NCI-H226 (cell line): ENCODE measurements around the gene OLIG2.

Experiments
- DNase-seq: peaks from one replicate; pipeline ENCODE4 v3.0.0-alpha.2; 2015

Gene OLIG2

DNA sequence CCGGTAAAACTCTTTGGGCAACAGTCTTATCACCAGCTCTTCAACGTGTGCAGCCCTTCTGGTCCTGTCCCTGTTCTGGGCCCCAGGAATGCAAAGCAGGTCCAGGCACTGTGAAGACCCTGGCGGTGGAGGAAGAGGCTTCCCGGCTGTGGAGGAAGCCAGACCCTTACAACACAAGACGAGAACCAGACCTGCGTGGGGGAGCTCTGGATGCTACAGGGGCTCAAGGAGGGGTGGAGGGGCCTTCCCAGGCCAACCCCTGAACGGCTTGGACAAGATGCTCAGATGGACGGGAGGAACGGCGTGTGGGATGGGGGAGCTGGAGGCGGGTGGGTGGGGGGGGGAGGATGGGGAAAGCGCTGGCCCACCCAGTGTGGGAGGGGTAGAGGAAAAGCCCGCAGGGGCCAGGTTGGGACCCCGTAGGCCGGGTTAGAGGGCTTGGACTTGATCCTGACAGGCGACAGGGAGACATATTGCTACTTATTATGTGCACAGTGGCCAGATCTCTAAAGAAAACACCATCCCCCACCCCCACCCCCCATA is 5.1 kb upstream of the OLIG2 start:
- DNase-seq = no peak

DNA sequence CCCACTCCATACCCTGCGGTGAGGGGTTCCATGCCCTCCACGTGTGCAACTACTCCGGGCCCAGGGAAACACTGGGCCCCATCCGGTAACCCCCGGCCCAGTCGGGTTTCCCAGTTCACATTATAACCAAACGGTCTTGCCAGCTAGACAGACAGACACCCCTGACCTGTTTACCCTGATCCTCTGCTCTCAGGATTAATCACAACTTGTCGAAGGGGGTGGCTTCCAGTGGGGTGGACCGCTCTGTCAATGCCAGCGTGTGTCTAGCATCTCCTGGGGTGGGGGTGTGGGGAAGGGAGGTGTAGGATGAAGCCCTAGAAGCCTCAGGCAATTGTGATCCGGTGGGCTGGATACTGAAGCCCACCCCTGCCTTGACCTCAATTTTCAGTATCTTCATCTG is 4.6 kb upstream of the OLIG2 start:
- DNase-seq = no peak

DNA sequence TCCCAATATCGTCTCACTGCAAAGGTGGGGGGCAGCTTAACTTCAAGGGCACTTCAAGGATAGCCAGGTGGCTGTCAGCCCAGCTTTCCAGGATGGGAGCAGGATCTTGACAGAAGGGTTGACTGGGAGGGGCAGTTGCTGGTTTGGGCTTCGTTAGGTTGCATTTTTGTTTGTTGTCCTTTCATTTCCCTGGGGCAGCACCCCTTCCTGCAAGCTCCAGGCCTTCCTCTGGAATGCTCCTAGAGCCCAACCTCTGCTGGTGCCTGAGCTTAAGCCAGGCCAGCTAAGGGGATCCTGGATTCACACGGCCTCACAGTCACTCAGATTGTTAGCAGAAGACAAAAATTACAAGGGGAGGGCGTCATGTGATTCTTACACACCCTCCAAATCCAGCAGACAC is 4.1 kb upstream of the OLIG2 start:
- DNase-seq = no peak

DNA sequence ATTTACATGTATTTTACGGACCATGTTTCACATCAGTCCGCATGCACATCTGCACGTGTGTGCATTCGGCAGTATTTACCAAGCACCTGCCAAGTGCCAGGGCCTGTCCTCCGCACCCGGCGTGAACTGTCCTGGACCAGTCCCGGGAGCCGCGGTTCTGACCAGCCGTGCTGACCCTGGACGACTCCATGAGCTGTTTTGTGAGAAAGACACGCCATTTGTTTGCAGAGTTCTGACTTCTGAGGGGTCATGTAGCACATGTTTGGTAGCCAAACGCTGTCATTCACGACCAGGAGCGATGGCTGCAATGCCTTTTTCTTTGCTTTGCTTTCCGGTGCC is 3.3 kb upstream of the OLIG2 start:
- no peak for DNase-seq

DNA sequence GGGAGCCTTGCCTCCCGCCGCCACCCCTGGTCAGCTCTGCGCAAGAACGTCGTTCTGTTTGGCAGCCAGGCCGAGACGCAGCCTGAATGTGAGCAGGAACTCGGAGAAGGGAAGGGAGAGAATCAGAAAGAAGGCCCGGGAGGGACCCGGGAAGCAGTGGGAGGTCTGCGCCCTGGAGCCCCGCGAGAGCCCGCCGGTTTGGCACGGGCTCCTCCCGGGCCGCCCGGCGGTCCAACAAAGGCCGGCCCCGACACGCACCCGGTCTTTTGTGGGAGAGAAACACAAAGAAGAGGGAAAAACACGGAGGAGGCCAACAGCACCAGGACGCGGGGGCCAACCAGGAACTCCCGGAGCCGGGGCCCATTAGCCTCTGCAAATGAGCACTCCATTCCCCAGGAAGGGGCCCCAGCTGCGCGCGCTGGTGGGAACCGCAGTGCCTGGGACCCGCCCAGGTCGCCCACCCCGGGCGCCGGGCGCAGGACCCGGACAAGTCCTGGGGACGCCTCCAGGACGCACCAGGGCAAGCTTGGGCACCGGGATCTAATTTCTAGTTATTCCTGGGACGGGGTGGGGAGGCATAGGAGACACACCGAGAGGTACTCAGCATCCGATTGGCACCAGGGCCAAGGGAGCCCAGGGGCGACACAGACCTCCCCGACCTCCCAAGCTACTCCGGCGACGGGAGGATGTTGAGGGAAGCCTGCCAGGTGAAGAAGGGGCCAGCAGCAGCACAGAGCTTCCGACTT is 2.7 kb upstream of the OLIG2 start:
- DNase-seq = no peak

DNA sequence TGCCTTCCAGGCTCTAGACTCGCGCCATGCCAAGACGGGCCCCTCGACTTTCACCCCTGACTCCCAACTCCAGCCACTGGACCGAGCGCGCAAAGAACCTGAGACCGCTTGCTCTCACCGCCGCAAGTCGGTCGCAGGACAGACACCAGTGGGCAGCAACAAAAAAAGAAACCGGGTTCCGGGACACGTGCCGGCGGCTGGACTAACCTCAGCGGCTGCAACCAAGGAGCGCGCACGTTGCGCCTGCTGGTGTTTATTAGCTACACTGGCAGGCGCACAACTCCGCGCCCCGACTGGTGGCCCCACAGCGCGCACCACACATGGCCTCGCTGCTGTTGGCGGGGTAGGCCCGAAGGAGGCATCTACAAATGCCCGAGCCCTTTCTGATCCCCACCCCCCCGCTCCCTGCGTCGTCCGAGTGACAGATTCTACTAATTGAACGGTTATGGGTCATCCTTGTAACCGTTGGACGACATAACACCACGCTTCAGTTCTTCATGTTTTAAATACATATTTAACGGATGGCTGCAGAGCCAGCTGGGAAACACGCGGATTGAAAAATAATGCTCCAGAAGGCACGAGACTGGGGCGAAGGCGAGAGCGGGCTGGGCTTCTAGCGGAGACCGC is 2.0 kb upstream of the OLIG2 start:
- no peak for DNase-seq

DNA sequence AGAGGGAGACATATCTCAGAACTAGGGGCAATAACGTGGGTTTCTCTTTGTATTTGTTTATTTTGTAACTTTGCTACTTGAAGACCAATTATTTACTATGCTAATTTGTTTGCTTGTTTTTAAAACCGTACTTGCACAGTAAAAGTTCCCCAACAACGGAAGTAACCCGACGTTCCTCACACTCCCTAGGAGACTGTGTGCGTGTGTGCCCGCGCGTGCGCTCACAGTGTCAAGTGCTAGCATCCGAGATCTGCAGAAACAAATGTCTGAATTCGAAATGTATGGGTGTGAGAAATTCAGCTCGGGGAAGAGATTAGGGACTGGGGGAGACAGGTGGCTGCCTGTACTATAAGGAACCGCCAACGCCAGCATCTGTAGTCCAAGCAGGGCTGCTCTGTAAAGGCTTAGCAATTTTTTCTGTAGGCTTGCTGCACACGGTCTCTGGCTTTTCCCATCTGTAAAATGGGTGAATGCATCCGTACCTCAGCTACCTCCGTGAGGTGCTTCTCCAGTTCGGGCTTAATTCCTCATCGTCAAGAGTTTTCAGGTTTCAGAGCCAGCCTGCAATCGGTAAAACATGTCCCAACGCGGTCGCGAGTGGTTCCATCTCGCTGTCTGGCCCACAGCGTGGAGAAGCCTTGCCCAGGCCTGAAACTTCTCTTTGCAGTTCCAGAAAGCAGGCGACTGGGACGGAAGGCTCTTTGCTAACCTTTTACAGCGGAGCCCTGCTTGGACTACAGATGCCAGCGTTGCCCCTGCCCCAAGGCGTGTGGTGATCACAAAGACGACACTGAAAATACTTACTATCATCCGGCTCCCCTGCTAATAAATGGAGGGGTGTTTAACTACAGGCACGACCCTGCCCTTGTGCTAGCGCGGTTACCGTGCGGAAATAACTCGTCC is 1.3 kb upstream of the OLIG2 start:
- no peak for DNase-seq

DNA sequence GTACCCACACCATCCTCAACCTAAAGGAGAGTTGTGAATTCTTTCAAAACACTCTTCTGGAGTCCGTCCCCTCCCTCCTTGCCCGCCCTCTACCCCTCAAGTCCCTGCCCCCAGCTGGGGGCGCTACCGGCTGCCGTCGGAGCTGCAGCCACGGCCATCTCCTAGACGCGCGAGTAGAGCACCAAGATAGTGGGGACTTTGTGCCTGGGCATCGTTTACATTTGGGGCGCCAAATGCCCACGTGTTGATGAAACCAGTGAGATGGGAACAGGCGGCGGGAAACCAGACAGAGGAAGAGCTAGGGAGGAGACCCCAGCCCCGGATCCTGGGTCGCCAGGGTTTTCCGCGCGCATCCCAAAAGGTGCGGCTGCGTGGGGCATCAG is 638 bp upstream of the OLIG2 start:
- no peak for DNase-seq

DNA sequence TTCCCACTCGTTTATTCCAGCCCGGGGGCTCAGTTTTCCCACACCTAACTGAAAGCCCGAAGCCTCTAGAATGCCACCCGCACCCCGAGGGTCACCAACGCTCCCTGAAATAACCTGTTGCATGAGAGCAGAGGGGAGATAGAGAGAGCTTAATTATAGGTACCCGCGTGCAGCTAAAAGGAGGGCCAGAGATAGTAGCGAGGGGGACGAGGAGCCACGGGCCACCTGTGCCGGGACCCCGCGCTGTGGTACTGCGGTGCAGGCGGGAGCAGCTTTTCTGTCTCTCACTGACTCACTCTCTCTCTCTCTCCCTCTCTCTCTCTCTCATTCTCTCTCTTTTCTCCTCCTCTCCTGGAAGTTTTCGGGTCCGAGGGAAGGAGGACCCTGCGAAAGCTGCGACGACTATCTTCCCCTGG is 716 bp downstream of the OLIG2 start:
- DNase-seq = no peak

DNA sequence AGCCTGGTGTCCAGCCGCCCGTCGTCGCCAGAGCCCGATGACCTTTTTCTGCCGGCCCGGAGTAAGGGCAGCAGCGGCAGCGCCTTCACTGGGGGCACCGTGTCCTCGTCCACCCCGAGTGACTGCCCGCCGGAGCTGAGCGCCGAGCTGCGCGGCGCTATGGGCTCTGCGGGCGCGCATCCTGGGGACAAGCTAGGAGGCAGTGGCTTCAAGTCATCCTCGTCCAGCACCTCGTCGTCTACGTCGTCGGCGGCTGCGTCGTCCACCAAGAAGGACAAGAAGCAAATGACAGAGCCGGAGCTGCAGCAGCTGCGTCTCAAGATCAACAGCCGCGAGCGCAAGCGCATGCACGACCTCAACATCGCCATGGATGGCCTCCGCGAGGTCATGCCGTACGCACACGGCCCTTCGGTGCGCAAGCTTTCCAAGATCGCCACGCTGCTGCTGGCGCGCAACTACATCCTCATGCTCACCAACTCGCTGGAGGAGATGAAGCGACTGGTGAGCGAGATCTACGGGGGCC is 1.2 kb downstream of the OLIG2 start:
- no peak for DNase-seq

DNA sequence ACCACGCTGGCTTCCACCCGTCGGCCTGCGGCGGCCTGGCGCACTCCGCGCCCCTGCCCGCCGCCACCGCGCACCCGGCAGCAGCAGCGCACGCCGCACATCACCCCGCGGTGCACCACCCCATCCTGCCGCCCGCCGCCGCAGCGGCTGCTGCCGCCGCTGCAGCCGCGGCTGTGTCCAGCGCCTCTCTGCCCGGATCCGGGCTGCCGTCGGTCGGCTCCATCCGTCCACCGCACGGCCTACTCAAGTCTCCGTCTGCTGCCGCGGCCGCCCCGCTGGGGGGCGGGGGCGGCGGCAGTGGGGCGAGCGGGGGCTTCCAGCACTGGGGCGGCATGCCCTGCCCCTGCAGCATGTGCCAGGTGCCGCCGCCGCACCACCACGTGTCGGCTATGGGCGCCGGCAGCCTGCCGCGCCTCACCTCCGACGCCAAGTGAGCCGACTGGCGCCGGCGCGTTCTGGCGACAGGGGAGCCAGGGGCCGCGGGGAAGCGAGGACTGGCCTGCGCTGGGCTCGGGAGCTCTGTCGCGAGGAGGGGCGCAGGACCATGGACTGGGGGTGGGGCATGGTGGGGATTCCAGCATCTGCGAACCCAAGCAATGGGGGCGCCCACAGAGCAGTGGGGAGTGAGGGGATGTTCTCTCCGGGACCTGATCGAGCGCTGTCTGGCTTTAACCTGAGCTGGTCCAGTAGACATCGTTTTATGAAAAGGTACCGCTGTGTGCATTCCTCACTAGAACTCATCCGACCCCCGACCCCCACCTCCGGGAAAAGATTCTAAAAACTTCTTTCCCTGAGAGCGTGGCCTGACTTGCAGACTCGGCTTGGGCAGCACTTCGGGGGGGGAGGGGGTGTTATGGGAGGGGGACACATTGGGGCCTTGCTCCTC is 1.9 kb downstream of the OLIG2 start:
- DNase-seq = no peak

DNA sequence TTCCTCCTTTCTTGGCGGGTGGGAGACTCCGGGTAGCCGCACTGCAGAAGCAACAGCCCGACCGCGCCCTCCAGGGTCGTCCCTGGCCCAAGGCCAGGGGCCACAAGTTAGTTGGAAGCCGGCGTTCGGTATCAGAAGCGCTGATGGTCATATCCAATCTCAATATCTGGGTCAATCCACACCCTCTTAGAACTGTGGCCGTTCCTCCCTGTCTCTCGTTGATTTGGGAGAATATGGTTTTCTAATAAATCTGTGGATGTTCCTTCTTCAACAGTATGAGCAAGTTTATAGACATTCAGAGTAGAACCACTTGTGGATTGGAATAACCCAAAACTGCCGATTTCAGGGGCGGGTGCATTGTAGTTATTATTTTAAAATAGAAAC is 2.5 kb downstream of the OLIG2 start:
- DNase-seq = no peak

DNA sequence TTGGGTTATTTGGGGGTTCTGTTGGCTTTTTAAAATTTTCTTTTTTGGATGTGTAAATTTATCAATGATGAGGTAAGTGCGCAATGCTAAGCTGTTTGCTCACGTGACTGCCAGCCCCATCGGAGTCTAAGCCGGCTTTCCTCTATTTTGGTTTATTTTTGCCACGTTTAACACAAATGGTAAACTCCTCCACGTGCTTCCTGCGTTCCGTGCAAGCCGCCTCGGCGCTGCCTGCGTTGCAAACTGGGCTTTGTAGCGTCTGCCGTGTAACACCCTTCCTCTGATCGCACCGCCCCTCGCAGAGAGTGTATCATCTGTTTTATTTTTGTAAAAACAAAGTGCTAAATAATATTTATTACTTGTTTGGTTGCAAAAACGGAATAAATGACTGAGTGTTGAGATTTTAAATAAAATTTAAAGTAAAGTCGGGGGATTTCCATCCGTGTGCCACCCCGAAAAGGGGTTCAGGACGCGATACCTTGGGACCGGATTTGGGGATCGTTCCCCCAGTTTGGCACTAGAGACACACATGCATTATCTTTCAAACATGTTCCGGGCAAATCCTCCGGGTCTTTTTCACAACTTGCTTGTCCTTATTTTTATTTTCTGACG is 3.1 kb downstream of the OLIG2 start:
- no peak for DNase-seq

DNA sequence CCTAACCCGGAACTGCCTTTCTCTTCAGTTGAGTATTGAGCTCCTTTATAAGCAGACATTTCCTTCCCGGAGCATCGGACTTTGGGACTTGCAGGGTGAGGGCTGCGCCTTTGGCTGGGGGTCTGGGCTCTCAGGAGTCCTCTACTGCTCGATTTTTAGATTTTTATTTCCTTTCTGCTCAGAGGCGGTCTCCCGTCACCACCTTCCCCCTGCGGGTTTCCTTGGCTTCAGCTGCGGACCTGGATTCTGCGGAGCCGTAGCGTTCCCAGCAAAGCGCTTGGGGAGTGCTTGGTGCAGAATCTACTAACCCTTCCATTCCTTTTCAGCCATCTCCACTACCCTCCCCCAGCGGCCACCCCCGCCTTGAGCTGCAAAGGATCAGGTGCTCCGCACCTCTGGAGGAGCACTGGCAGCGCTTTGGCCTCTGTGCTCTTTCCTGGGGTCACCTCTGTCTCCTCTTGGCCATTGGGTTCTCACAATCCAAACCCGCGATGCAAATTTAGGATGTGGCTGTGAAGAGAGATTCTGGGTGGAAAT is 3.7 kb downstream of the OLIG2 start:
- no peak for DNase-seq

DNA sequence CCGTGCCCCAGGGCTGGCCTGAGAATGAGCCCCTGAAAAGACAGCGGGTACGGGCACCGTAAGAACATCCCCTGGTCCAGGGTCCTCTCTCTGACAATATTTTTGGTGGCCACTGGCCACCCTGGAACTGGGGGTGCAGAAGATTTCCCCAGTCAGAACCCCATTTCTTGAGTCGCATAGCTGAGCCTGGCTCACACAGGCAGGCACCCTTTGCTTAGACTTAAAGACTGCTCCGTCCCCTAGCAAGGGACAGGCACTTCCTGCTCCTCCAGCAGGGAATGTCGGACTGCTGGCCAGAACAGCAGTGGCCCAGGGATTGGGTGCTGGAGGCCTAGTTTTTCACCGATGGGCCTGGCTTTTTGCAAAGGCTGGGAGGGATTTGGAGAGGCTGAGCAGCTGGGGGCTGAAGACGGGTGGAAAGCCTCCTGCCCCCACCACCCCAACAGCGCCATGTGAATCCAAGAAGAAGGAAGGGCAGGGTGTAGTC is 4.3 kb downstream of the OLIG2 start:
- no peak for DNase-seq

DNA sequence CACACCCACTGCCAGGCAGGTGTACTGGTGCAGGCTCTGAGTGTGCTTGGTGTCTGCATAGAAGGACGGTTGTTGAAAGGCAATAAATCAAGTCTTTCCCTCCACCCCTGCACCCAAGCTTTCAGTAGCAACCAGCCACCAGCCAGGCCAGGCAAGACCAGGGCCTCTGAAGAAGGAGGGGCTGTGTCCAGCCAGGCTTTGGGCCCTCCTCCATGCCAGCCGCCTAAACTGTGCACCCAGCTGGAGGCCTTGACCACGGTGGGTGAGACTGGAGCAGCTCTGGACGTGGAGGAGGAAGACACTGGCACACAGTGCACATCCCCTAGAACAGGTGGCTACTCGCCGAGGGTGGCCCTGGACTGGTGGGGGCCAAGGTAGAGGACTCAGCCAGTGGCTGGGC is 4.9 kb downstream of the OLIG2 start:
- no peak for DNase-seq

DNA sequence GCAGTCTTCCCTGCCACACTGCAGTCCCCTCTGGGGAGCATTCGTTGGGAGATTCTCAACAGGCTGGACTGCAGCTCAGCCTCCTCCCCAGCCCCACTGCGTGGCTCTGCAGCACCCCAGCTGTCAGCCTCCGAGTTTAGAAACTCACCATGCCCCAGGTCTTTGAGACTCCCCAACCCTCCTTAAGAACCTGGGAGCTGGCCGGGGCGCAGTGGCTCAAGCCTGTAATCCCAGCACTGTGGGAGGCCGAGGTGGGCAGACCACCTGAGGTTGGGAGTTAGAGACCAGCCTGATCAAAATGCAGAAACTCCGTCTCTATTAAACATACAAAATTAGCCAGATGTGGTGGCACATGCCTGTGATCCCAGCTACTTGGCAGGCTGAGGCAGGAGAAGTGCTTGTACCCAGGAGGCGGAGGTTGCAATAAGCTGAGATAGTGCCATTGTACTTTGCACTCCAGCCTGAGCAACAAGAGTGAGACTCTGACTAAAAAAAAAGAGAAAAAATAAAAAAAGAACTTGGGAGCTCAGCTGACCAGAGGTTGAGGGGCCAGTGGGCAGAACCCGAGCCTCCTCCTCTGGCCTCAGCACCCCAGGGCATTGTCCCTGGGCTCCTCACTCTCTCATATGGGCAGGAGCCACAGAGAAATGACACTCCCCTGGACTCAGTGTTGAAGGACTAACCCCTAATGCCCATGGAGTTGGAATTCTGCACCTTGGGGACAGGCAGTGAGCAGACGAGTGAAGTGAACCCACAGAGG is 5.6 kb downstream of the OLIG2 start:
- no peak for DNase-seq

DNA sequence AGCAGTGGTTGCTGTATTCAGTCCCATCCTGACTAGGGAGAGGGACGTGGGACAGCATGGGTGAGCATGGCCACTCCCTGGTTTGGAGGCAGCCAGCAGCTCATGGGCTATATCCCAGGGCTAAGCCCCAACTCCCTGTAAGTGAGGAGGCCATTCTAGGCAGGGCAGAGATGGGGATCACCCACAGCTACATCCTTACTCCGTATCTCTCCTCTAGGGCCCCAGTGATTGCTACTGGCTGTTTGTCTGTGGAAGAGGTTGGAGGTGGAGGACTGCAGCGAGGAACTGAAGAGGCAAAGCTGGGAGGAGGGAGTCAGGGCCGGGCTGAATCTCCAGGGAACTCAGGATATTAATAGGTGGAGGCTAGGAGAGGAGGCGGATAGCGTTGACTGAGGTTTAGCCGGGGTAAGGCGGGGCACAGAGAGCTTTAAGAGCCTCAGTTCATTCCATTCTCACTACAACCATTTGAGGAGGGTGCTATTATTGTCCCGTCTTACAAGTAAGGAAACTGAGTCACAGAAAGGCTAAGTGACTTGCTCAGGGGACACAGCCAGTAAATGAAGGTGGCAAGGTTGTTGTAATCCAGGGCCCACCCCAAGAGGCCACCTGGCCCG is 6.8 kb downstream of the OLIG2 start:
- no peak for DNase-seq

DNA sequence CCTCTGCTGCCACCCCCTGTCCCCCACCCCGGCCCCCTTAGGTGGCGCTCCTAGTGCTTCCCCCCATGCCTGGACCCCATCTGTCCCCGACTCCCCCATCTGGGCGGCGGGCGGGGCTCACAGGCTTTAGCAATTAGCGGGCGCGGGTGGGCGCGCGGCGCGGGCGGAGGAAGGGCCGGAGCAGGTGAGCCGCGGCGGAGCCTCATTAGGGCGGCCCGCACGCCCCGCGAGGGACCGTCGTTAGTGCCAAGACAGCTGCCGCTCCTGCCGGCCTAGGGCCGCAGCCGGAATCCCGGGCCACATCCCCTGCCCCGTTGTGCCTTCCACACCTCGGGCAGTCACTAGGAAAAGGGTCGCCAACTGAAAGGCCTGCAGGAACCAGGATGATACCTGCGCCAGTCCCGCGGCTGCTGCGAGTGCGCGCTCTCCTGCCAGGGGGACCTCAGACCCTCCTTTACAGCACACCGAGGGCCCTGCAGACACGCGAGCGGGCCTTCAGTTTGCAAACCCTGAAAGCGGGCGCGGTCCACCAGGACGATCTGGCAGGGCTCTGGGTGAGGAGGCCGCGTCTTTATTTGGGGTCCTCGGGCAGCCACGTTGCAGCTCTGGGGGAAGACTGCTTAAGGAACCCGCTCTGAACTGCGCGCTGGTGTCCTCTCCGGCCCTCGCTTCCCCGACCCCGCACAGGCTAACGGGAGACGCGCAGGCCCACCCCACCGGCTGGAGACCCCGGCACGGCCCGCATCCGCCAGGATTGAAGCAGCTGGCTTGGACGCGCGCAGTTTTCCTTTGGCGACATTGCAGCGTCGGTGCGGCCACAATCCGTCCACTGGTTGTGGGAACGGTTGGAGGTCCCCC is 7.6 kb downstream of the OLIG2 start:
- DNase-seq = no peak
